T-helper 2 cell (primary cell): ENCODE results near the gene RND2.
"Not testable (repeated sequence)": the region's sequence is repeated elsewhere in the genome, so short reads cannot be mapped to it uniquely, and the experiment has no call there.

Experiments used
- DNase-seq, 5 experiments: peaks; one replicate each; pipeline versions ENCODE4 v3.0.0 to v3.0.0-alpha.2; 2012 to 2022

RND2 gene

GRCh38 chr17:43027091-43028032, 2.3 kb downstream of the RND2 start:
- DNase-seq = no peak

- no peak for DNase-seq
These were observed 3.3 kb downstream of the RND2 start for GRCh38 chr17:43028221-43028861.

- DNase-seq = no peak
These were observed 5.2 kb downstream of the RND2 start for GRCh38 chr17:43030137-43030767.

GRCh38 chr17:43031666-43032065, 6.6 kb downstream of the RND2 start:
- DNase-seq = no peak

- DNase-seq = no peak
These were observed 9.2 kb downstream of the RND2 start for GRCh38 chr17:43033948-43034881.

GRCh38 chr17:43034894-43035293, 9.9 kb downstream of the RND2 start:
- DNase-seq = no peak

GRCh38 chr17:43039646-43040045, 14.6 kb downstream of the RND2 start:
- DNase-seq = no peak

GRCh38 chr17:43040655-43041054, 15.6 kb downstream of the RND2 start:
- DNase-seq = no peak

GRCh38 chr17:43042025-43042628, 17.1 kb downstream of the RND2 start:
- no peak for DNase-seq

GRCh38 chr17:43043307-43043706, 18.3 kb downstream of the RND2 start:
- no peak for DNase-seq

- DNase-seq = no peak
These were observed 19.0 kb downstream of the RND2 start for GRCh38 chr17:43044024-43044423.

- DNase-seq = no peak
These were observed 26.9 kb downstream of the RND2 start for GRCh38 chr17:43051969-43052368.

- not testable (repeated sequence) for DNase-seq
These were observed 28.0 kb downstream of the RND2 start for GRCh38 chr17:43053008-43053407.

- DNase-seq = no peak
These were observed 31.0 kb downstream of the RND2 start for GRCh38 chr17:43056051-43056450.

GRCh38 chr17:43062984-43063638, 38.1 kb downstream of the RND2 start:
- DNase-seq = no peak

GRCh38 chr17:43068570-43069367, 43.7 kb downstream of the RND2 start:
- no peak for DNase-seq

- DNase-seq = no peak
These were observed 44.4 kb downstream of the RND2 start for GRCh38 chr17:43069368-43069898.

GRCh38 chr17:43070257-43070656, 45.2 kb downstream of the RND2 start:
- DNase-seq = no peak

GRCh38 chr17:43070872-43071271, 45.8 kb downstream of the RND2 start:
- no peak for DNase-seq

- no peak for DNase-seq
These were observed 49.8 kb downstream of the RND2 start for GRCh38 chr17:43074869-43075268.
